HCT116 (cell line): ENCODE results near the gene PGGHG. TPM values are rescaled to one million over a fixed set of nuclear protein-coding genes. Genes with fewer than 3 reads are reported as not detected.

Experiments used
- ATAC-seq: fragments of 200-7000 bp; cut with Tn5 transposase; 2 replicates; pipeline ENCODE4 v1.9.1; 2020; ENCODE audit warnings: mild to moderate bottlenecking, moderate library complexity
- BruUV-seq: library from RNA; stranded (reverse); fragments of 400-500 nt; replicated peaks from 2 replicates; lab custom pipeline; 2021; lab: Mats Ljungman, UMichigan
- CTCF ChIA-PET: fragments of 300-600 bp; sonication (Branson Sonifier 250); formaldehyde crosslinking; loops from one replicate; lab custom pipeline; 2021; ENCODE audit warnings: antibody characterized with exemption; lab: Charles Lee
- POLR2A ChIA-PET: fragments of 300-600, 350-600 bp; sonication (Branson Sonifier 250); formaldehyde crosslinking; loops from one replicate; lab custom pipeline; 2021; ENCODE audit warnings: antibody characterized with exemption; lab: Charles Lee
- RAD21 ChIA-PET, 2 experiments: fragments of 300-600 bp; sonication (Branson Sonifier 250); formaldehyde crosslinking; loops; one replicate each; lab custom pipeline; 2023; ENCODE audit warnings: low total read pairs in 2 of 2; ENCODE audit not compliant: uncharacterized antibody in 2 of 2, unreplicated experiment in 2 of 2, low non-redundant PET in 1 of 2; lab: Charles Lee
- DNase-seq: peaks from one replicate; pipeline ENCODE4 v3.0.0-alpha.2; 2010; ENCODE audit warnings: low read depth, low spot score
- H2AFZ ChIP-seq: fragments of 200-600 bp; shearing (Covaris generic), sonication (generic); 2 replicates; pipeline ENCODE4 v1.6.1; 2017; ENCODE audit warnings: low read depth, mixed run types, mixed read lengths, antibody characterized with exemption, low read length; ENCODE audit not compliant: poor library complexity, severe bottlenecking
- H3K27ac ChIP-seq: 2 replicates; pipeline ENCODE4 v1.5.1; 2012; ENCODE audit warnings: low read depth, low read length
- H3K27me3 ChIP-seq: fragments of 200-600 bp; sonication (generic); 2 replicates; pipeline ENCODE4 v1.6.1; 2016; ENCODE audit warnings: mixed run types, low read length, mixed read lengths; ENCODE audit not compliant: insufficient read depth
- H3K36me3 ChIP-seq, 2 experiments: fragments of 200-500 bp in 1 of 2; fragments of 200-600 bp in 1 of 2; sonication (Bioruptor generic) in 1 of 2; sonication (generic) in 1 of 2; 2 replicates each; pipeline versions ENCODE4 v1.5.1 to v1.6.1; 2014 to 2016; ENCODE audit warnings: low read length in 2 of 2, inconsistent platforms in 1 of 2, mixed read lengths in 1 of 2, mixed run types in 1 of 2; ENCODE audit not compliant: insufficient read depth in 2 of 2, control insufficient read depth in 1 of 2
- H3K4me1 ChIP-seq, 2 experiments: fragments of 200-600 bp in 1 of 2; sonication (generic) in 1 of 2; 2 replicates each; pipeline versions ENCODE4 v1.5.1 to v1.6.1; 2012 to 2017; ENCODE audit warnings: low read length in 2 of 2, inconsistent platforms in 1 of 2, mild to moderate bottlenecking in 1 of 2, mixed read lengths in 1 of 2, mixed run types in 1 of 2, moderate library complexity in 1 of 2; ENCODE audit not compliant: insufficient read depth in 2 of 2, control insufficient read depth in 1 of 2
- H3K4me2 ChIP-seq: fragments of 200-600 bp; sonication (generic); 2 replicates; pipeline ENCODE4 v1.6.1; 2017; ENCODE audit warnings: mixed run types, low read length, mixed read lengths
- H3K4me3 ChIP-seq, 2 experiments: fragments of 200-600 bp in 1 of 2; sonication (generic) in 1 of 2; replicated peaks in 1 of 2; 2 replicates each; pipeline ENCODE4 v1.5.1; 2011 to 2016; ENCODE audit warnings: low read length in 2 of 2, control low read depth in 1 of 2, low read depth in 1 of 2, mild to moderate bottlenecking in 1 of 2, mixed read lengths in 1 of 2, mixed run types in 1 of 2
- H3K79me2 ChIP-seq: fragments of 200-600 bp; sonication (generic); 2 replicates; pipeline ENCODE4 v1.6.1; 2017; ENCODE audit warnings: mild to moderate bottlenecking, mixed run types, low read length, moderate library complexity, mixed read lengths; ENCODE audit not compliant: insufficient read depth
- H3K9ac ChIP-seq: fragments of 200-600 bp; sonication (generic); 2 replicates; pipeline ENCODE4 v1.6.1; 2016; ENCODE audit warnings: low read length, mixed read lengths
- H3K9me2 ChIP-seq: fragments of 200-600 bp; sonication (generic), shearing (Covaris generic); 2 replicates; pipeline ENCODE4 v1.6.1; 2017; ENCODE audit warnings: mixed run types, mild to moderate bottlenecking, moderate library complexity; ENCODE audit not compliant: insufficient read depth
- H3K9me3 ChIP-seq, 2 experiments: fragments of 200-500 bp in 1 of 2; fragments of 200-600 bp in 1 of 2; sonication (Bioruptor generic) in 1 of 2; sonication (generic) in 1 of 2; 2 replicates each; pipeline ENCODE4 v1.6.1; 2014 to 2017; ENCODE audit warnings: low read length in 2 of 2, mixed read lengths in 2 of 2, inconsistent platforms in 1 of 2, low read depth in 1 of 2, mild to moderate bottlenecking in 1 of 2, mixed run types in 1 of 2, moderate library complexity in 1 of 2; ENCODE audit not compliant: control insufficient read depth in 1 of 2, insufficient read depth in 1 of 2
- H4K20me1 ChIP-seq: fragments of 200-600 bp; sonication (generic), shearing (Covaris generic); 2 replicates; pipeline ENCODE4 v1.6.1; 2017; ENCODE audit warnings: mixed run types, mild to moderate bottlenecking, moderate library complexity; ENCODE audit not compliant: insufficient read depth
- CBX3 ChIP-seq: IDR thresholded peaks from 2 replicates; pipeline ENCODE4 v1.6.1; 2012; ENCODE audit warnings: low read depth
- EGR1 ChIP-seq: IDR thresholded peaks from 2 replicates; pipeline ENCODE4 v1.6.1; 2012; ENCODE audit warnings: low read depth
- EZH2 ChIP-seq: fragments of 200-600 bp; sonication (generic); IDR thresholded peaks from 2 replicates; pipeline ENCODE4 v1.6.1; 2017; ENCODE audit warnings: antibody characterized with exemption, mixed run types
- REST ChIP-seq: IDR thresholded peaks from 2 replicates; pipeline ENCODE4 v1.6.1; 2012; ENCODE audit warnings: low read depth
- SIN3A ChIP-seq: IDR thresholded peaks from 2 replicates; pipeline ENCODE4 v1.6.1; 2012; ENCODE audit warnings: low read depth
- ZFX ChIP-seq: fragments of 450-650 bp; IDR thresholded peaks from 2 replicates; pipeline ENCODE4 v1.6.1; 2017
- intact Hi-C: fragments of 100-400 bp; cut with micrococcal nuclease; formaldehyde crosslinking; loops from 2 replicates; pipeline ENCODE4 v1.10.0; 2022
- total RNA-seq: library from RNA; stranded (reverse); gene quantifications from one replicate; pipeline ENCODE4 v1.2.1, GENCODE V29; 2021; ENCODE audit not compliant: unreplicated experiment

The PGGHG gene
- total RNA-seq, 1 experiment from 2014 or later, result 57.5 TPM

GRCh38 chr11:297051-297585, 8.2 kb downstream of the PGGHG start:
- intact Hi-C loops, result no loop called here
- Histone ChIP-seq H2AFZ (no peak overlapping the region), H3K9ac (no peak overlapping the region), H3K4me1 (peaks cover 0 to 3% of the 10 kb centered on the region in 2 experiments; a peak in 1 of 4 replicates), H3K27ac (no peak overlapping the region), H3K4me2 (no peak overlapping the region), H3K36me3 (peaks cover 0 to 5% of the 10 kb centered on the region in 2 experiments; a peak in 2 of 4 replicates), H3K9me3 (no peaks in the 10 kb centered on the region), H4K20me1 (no peaks in the 10 kb centered on the region), H3K4me3 (no peak overlapping the region), H3K9me2 (no peaks in the 10 kb centered on the region), H3K79me2 (no peaks in the 10 kb centered on the region), H3K27me3 (no peaks in the 10 kb centered on the region)
- ChIA-PET POLR2A (no interaction called here), CTCF (no interaction called here), RAD21 (no interaction called here)
- no TSS peak for BruUV-seq
- ATAC-seq, result peak; percentile 16; the same call in 1 of the 2 replicates
- no peak for TF ChIP-seq EZH2
- no peak for TF ChIP-seq REST
- no peak for TF ChIP-seq CBX3
- TF ChIP-seq SIN3A, result no peak
- no peak for TF ChIP-seq ZFX
- no peak for TF ChIP-seq EGR1
- DNase-seq, result no peak
